Measurements from ENCODE around the gene SCART1. TPM values are rescaled to one million over a fixed set of nuclear protein-coding genes. Genes with fewer than 3 reads are reported as not detected.
"Not testable (repeated sequence)": the region's sequence is repeated elsewhere in the genome, so short reads cannot be mapped to it uniquely, and the experiment has no call there.

Gene SCART1
- total and polyA plus RNA-seq, 9 donors, result 0.53 to 1.9 (median 1.4) TPM

DNA sequence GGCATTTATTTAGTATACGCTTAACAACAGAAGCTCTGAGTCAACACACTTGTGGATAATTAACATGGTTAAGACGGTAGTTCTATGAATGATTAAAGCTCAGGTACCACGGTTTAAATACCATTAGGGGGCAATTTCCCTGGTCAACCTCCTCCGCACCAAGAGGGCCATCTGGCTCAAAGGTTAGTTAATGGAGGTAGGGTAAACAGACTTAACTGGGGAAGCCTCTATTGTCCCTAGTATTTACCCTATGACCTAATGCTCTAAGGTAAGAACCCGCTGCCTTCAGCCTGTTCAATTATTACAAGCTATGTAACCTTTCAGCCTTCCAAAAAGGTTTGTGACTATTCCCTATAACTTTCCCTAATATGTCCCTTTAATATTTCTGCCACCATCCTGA is 64.8 kb downstream of the SCART1 start:
- H3K27ac ChIP-seq (ENCODE audit: low read length); H3K27me3 ChIP-seq (ENCODE audit: control insufficient read depth, insufficient read depth, low read length); DNase-seq; H3K9me3 ChIP-seq (replicated peaks; ENCODE audit: control insufficient read depth, low read depth, low read length); H3K4me3 ChIP-seq (ENCODE audit: low read length); H3K36me3 ChIP-seq (ENCODE audit: control insufficient read depth, insufficient read depth, low read length); H3K4me1 ChIP-seq (ENCODE audit: control insufficient read depth, insufficient read depth, low read length): not testable (repeated sequence)
- 90% methylated on average over 3 of the region's 5 CpGs for WGBS (ENCODE audit: insufficient coverage)

Other genes starting within 250 kb of the SCART1 start
- gene UTF1, start 223.7 kb upstream of the SCART1 start, total RNA-seq, result not detected
- gene UTF1, start 223.7 kb upstream of the SCART1 start, polyA plus RNA-seq (ENCODE audit: insufficient read depth in 1 of 8, insufficient read length in 8 of 8, low replicate concordance in 1 of 8), result not detected
- 0.04 TPM for gene VENTX, start 216.1 kb upstream of the SCART1 start, total RNA-seq
- under 1 TPM; 0.11 to 0.24 (median 0.17) TPM for gene VENTX, start 216.1 kb upstream of the SCART1 start, polyA plus RNA-seq (ENCODE audit: insufficient read depth in 1 of 8, insufficient read length in 8 of 8, low replicate concordance in 1 of 8)
- gene ADAM8, start 177.1 kb upstream of the SCART1 start, total RNA-seq, result 1.4 TPM
- gene ADAM8, start 177.1 kb upstream of the SCART1 start, polyA plus RNA-seq (ENCODE audit: insufficient read depth in 1 of 8, insufficient read length in 8 of 8, low replicate concordance in 1 of 8), result 1 to 10 TPM; 1.4 to 3.0 (median 2.0) TPM
- 38.0 TPM for gene TUBGCP2, start 145.1 kb upstream of the SCART1 start, total RNA-seq
- 10 to 100 TPM; 33.6 to 51.2 (median 39.8) TPM for gene TUBGCP2, start 145.1 kb upstream of the SCART1 start, polyA plus RNA-seq (ENCODE audit: insufficient read depth in 1 of 8, insufficient read length in 8 of 8, low replicate concordance in 1 of 8)
- 22.3 TPM for gene ZNF511, start 145.0 kb upstream of the SCART1 start, total RNA-seq
- gene ZNF511, start 145.0 kb upstream of the SCART1 start, polyA plus RNA-seq (ENCODE audit: insufficient read depth in 1 of 8, insufficient read length in 8 of 8, low replicate concordance in 1 of 8), result 10 to 100 TPM; 30.8 to 43.9 (median 37.4) TPM
- not detected for gene CALY, start 117.0 kb upstream of the SCART1 start, total RNA-seq
- gene CALY, start 117.0 kb upstream of the SCART1 start, polyA plus RNA-seq (ENCODE audit: insufficient read depth in 1 of 8, insufficient read length in 8 of 8, low replicate concordance in 1 of 8), result under 1 TPM in 2 of 8 donors, not detected in 6; 0.08 to 0.16 TPM
- gene PRAP1, start 106.6 kb upstream of the SCART1 start, total RNA-seq, result not detected
- 1 to 10 TPM in 1 of 8 donors, under 1 TPM in 2, not detected in 5; 0.21 to 3.7 (median 0.36) TPM for gene PRAP1, start 106.6 kb upstream of the SCART1 start, polyA plus RNA-seq (ENCODE audit: insufficient read depth in 1 of 8, insufficient read length in 8 of 8, low replicate concordance in 1 of 8)
- gene FUOM, start 95.9 kb upstream of the SCART1 start, total RNA-seq, result 12.1 TPM
- 10 to 100 TPM in 1 of 8 donors, 1 to 10 TPM in 7; 5.6 to 11.7 (median 7.4) TPM for gene FUOM, start 95.9 kb upstream of the SCART1 start, polyA plus RNA-seq (ENCODE audit: insufficient read depth in 1 of 8, insufficient read length in 8 of 8, low replicate concordance in 1 of 8)
- 109 TPM for gene ECHS1, start 80.6 kb upstream of the SCART1 start, total RNA-seq
- 100 to 1,000 TPM; 107 to 147 (median 128) TPM for gene ECHS1, start 80.6 kb upstream of the SCART1 start, polyA plus RNA-seq (ENCODE audit: insufficient read depth in 1 of 8, insufficient read length in 8 of 8, low replicate concordance in 1 of 8)
- 3.4 TPM for gene PAOX, start 74.7 kb upstream of the SCART1 start, total RNA-seq
- 1 to 10 TPM; 2.7 to 4.9 (median 3.8) TPM for gene PAOX, start 74.7 kb upstream of the SCART1 start, polyA plus RNA-seq (ENCODE audit: insufficient read depth in 1 of 8, insufficient read length in 8 of 8, low replicate concordance in 1 of 8)
- gene MTG1, start 59.8 kb upstream of the SCART1 start, total RNA-seq, result 22.7 TPM
- gene MTG1, start 59.8 kb upstream of the SCART1 start, polyA plus RNA-seq (ENCODE audit: insufficient read depth in 1 of 8, insufficient read length in 8 of 8, low replicate concordance in 1 of 8), result 10 to 100 TPM; 34.0 to 52.3 (median 41.1) TPM
- gene SPRN, start 29.3 kb upstream of the SCART1 start, total RNA-seq, result 0.53 TPM
- gene SPRN, start 29.3 kb upstream of the SCART1 start, polyA plus RNA-seq (ENCODE audit: insufficient read depth in 1 of 8, insufficient read length in 8 of 8, low replicate concordance in 1 of 8), result 1 to 10 TPM; 3.4 to 4.4 (median 3.9) TPM
- 0.98 TPM for gene CYP2E1, start 73.4 kb downstream of the SCART1 start, total RNA-seq
- gene CYP2E1, start 73.4 kb downstream of the SCART1 start, polyA plus RNA-seq (ENCODE audit: insufficient read depth in 1 of 8, insufficient read length in 8 of 8, low replicate concordance in 1 of 8), result 1 to 10 TPM in 5 of 8 donors, under 1 TPM in 3; 0.25 to 1.9 (median 1.3) TPM
- gene SYCE1, start 111.6 kb downstream of the SCART1 start, total RNA-seq, result 0.13 TPM
- under 1 TPM; 0.11 to 0.56 (median 0.33) TPM for gene SYCE1, start 111.6 kb downstream of the SCART1 start, polyA plus RNA-seq (ENCODE audit: insufficient read depth in 1 of 8, insufficient read length in 8 of 8, low replicate concordance in 1 of 8)
- not detected for gene FRG2B, start 172.8 kb downstream of the SCART1 start, total RNA-seq
- not detected for gene FRG2B, start 172.8 kb downstream of the SCART1 start, polyA plus RNA-seq (ENCODE audit: insufficient read depth in 1 of 8, insufficient read length in 8 of 8, low replicate concordance in 1 of 8)

All from muscle of leg (tissue), 11 donors.